KOPT-K1 (cell line): ENCODE data around the gene LRRC71.

Experiments
- H3K27ac ChIP-seq: fragments of 200-600 bp; sonication (generic); 2 replicates; pipeline ENCODE4 v1.5.1; 2016; ENCODE audit warnings: antibody characterized with exemption, mild to moderate bottlenecking, low read depth, low read length; ENCODE audit not compliant: poor library complexity, severe bottlenecking
- H3K36me3 ChIP-seq: fragments of 200-600 bp; sonication (generic); 2 replicates; pipeline ENCODE4 v1.5.1; 2017; ENCODE audit warnings: antibody characterized with exemption, mild to moderate bottlenecking, low read length, moderate library complexity; ENCODE audit not compliant: insufficient read depth
- H3K9me3 ChIP-seq: fragments of 200-600 bp; sonication (generic); 2 replicates; pipeline ENCODE4 v1.5.1; 2017; ENCODE audit warnings: antibody characterized with exemption, low read length, mild to moderate bottlenecking; ENCODE audit not compliant: insufficient read depth, poor library complexity, severe bottlenecking

LRRC71 gene

GRCh38 chr1:156885880-156886355 is 34.5 kb upstream of the LRRC71 start:
- Histone ChIP-seq H3K9me3 (no peaks in the 10 kb centered on the region), H3K36me3 (no peaks in the 10 kb centered on the region), H3K27ac (no peak overlapping the region)

GRCh38 chr1:156886583-156887281 is 33.7 kb upstream of the LRRC71 start:
- Histone ChIP-seq H3K27ac (no peak overlapping the region), H3K36me3 (no peaks in the 10 kb centered on the region), H3K9me3 (no peaks in the 10 kb centered on the region)

GRCh38 chr1:156887317-156887716 is 33.1 kb upstream of the LRRC71 start:
- Histone ChIP-seq H3K27ac (no peak overlapping the region), H3K9me3 (no peaks in the 10 kb centered on the region), H3K36me3 (no peaks in the 10 kb centered on the region)

GRCh38 chr1:156887734-156888133 is 32.7 kb upstream of the LRRC71 start:
- Histone ChIP-seq H3K9me3 (no peaks in the 10 kb centered on the region), H3K36me3 (no peaks in the 10 kb centered on the region), H3K27ac (no peak overlapping the region)

- no peaks in the 10 kb centered on the region for H3K9me3 ChIP-seq
- H3K27ac ChIP-seq: no peak overlapping the region
- H3K36me3 ChIP-seq: no peaks in the 10 kb centered on the region
Observed at GRCh38 chr1:156889802-156890580, 30.4 kb upstream of the LRRC71 start.

GRCh38 chr1:156892190-156893047 is 28.0 kb upstream of the LRRC71 start:
- H3K36me3 ChIP-seq: no peaks in the 10 kb centered on the region
- no peak overlapping the region for H3K27ac ChIP-seq
- H3K9me3 ChIP-seq: no peaks in the 10 kb centered on the region

- H3K36me3 ChIP-seq: no peaks in the 10 kb centered on the region
- no peak within 1 kb of the TSS for H3K27ac ChIP-seq
- H3K9me3 ChIP-seq: no peaks in the 10 kb centered on the region
Observed at GRCh38 chr1:156893048-156893953, 27.1 kb upstream of the LRRC71 start, which contains the start of gene PEAR1. Gene PEAR1 (plus strand): TSS chr1:156893718. CDS start chr1:156903927, 10,209 bp downstream.

- H3K36me3 ChIP-seq: no peaks in the 10 kb centered on the region
- H3K27ac ChIP-seq: no peak overlapping the region
- H3K9me3 ChIP-seq: no peaks in the 10 kb centered on the region
Observed at GRCh38 chr1:156894001-156894400, 26.4 kb upstream of the LRRC71 start.

- Histone ChIP-seq H3K27ac (no peak overlapping the region), H3K9me3 (no peaks in the 10 kb centered on the region), H3K36me3 (no peaks in the 10 kb centered on the region)
Observed at GRCh38 chr1:156894711-156895454, 25.5 kb upstream of the LRRC71 start.

GRCh38 chr1:156895455-156895812 is 25.0 kb upstream of the LRRC71 start:
- H3K9me3 ChIP-seq: no peaks in the 10 kb centered on the region
- H3K27ac ChIP-seq: no peak overlapping the region
- no peaks in the 10 kb centered on the region for H3K36me3 ChIP-seq

- no peak overlapping the region for H3K27ac ChIP-seq
- H3K9me3 ChIP-seq: no peaks in the 10 kb centered on the region
- H3K36me3 ChIP-seq: no peaks in the 10 kb centered on the region
Observed at GRCh38 chr1:156895927-156896326, 24.5 kb upstream of the LRRC71 start.

GRCh38 chr1:156896490-156897033 is 23.9 kb upstream of the LRRC71 start:
- no peak overlapping the region for H3K27ac ChIP-seq
- H3K36me3 ChIP-seq: no peaks in the 10 kb centered on the region
- no peaks in the 10 kb centered on the region for H3K9me3 ChIP-seq

GRCh38 chr1:156897078-156897825 is 23.2 kb upstream of the LRRC71 start:
- H3K36me3 ChIP-seq: no peaks in the 10 kb centered on the region
- H3K27ac ChIP-seq: no peak overlapping the region
- H3K9me3 ChIP-seq: no peaks in the 10 kb centered on the region
